ENCODE measurements around the gene KCNF1. TPM values are rescaled to one million over a fixed set of nuclear protein-coding genes. Genes with fewer than 3 reads are reported as not detected.

KCNF1 gene
- total RNA-seq, 2 donors from 2014 or later, result not detected

DNA sequence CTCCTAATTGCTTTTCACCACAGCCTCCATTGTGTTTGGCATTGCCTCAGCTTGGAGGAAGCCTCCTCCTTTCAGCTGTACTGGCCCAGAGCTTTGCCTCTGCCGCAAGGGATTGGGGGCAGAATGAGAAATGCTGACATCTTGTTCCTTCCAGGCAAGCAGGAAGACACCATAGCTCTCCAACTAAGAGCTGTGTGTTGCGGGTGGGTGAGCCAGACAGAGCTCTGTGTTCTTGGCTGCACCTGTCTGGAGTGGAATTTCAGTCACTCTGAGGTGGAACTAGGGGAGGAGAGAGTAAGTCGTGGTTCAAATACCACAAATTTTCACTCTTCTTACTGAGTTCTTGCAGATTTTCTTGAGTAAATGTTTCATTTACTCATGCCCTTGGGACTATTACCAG is 36.6 kb upstream of the KCNF1 start:
- Mint-ChIP-seq H3K36me3 (no peaks in the 10 kb centered on the region), H3K4me3 (no peak overlapping the region), H3K27me3 (peaks cover 0 to 11% of the 10 kb centered on the region in 2 donors), H3K4me1 (ENCODE audit: low read depth in 2 of 2) (peaks cover 0 to 2% of the 10 kb centered on the region in 2 donors), H3K9me3 (no peaks in the 10 kb centered on the region), H3K27ac (no peak overlapping the region)
- no peak for DNase-seq (ENCODE audit: low spot score)
- no peak for ATAC-seq

DNA sequence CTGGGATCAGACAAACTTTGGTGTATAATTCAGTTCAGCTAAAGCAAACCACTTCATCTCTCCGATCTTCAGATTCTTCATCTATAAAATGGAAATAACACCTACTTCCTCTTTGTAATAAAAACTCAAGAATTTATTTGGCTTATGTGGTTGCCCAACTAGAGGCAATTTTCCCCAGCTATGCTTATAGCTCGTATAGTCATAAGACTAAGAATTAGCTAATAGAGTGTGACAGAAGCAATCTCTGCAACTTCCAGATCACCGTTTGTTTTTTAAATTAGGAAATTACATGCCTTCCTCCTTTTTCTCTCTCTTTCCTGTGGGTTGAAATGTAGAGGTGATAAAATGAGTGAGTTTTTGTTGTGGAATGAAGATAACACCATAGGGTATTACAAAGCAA is 35.3 kb upstream of the KCNF1 start:
- ATAC-seq, result no peak
- no peaks in the 10 kb centered on the region for H3K9me3 Mint-ChIP-seq
- peaks cover 0 to 11% of the 10 kb centered on the region in 2 donors for H3K27me3 Mint-ChIP-seq
- H3K4me1 Mint-ChIP-seq (ENCODE audit: low read depth in 2 of 2), result peaks cover 0 to 2% of the 10 kb centered on the region in 2 donors
- no peak for DNase-seq (ENCODE audit: low spot score)
- H3K36me3 Mint-ChIP-seq, result no peaks in the 10 kb centered on the region
- no peak overlapping the region for H3K27ac Mint-ChIP-seq
- H3K4me3 Mint-ChIP-seq, result no peak overlapping the region

DNA sequence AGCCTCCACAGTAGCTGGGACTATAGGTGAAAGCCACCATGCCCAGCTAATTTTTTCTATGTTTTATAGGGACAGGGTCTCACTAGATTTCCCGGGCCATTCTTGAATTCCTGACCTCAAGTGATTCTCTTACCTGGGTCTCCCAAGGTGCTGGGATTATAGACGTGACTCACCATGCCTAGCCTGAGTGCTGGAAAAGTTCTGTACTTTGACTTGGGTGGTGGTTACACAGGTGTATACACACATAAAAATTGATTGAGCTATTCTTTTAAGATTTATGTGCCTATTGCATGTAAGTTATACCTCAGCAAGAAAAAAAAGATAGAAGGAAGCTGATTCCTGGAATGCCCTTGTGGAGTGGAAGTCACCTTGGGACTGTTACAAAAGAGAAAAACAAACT is 34.8 kb upstream of the KCNF1 start:
- H3K27me3 Mint-ChIP-seq, result peaks cover 0 to 11% of the 10 kb centered on the region in 2 donors
- H3K4me3 Mint-ChIP-seq, result no peak overlapping the region

DNA sequence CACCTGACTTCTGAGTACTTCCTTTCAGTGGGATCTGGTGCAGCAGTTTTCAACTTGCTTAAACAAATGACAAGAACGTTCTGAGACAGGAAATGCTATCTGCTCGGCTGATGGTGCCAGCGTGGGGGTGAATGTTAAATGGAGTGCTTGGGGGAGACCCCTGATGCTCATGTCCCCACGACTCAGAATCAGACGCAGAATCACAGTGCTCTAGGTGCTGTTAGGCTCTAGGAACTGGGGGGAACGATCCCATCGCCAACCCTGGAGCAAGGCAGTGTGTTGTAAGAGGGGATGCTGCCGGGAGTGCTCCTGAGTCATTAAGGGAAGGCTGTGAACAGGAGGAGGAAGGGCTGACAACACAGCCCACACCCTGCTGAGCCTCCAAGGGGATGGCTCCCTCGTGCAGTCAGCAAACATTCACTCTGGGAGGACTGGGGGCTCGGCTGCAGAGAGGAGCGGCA is 34.1 kb upstream of the KCNF1 start:
- H3K4me1 Mint-ChIP-seq (ENCODE audit: low read depth in 2 of 2), result peaks cover 0 to 2% of the 10 kb centered on the region in 2 donors
- peaks cover 0 to 9% of the 10 kb centered on the region in 2 donors for H3K27me3 Mint-ChIP-seq
- no peaks in the 10 kb centered on the region for H3K9me3 Mint-ChIP-seq
- no peak overlapping the region for H3K27ac Mint-ChIP-seq
- ATAC-seq, result no peak
- no peak overlapping the region for H3K4me3 Mint-ChIP-seq
- no peaks in the 10 kb centered on the region for H3K36me3 Mint-ChIP-seq
- DNase-seq (ENCODE audit: low spot score), result no peak

More for the DNA sequence above, 34.8 kb upstream of the KCNF1 start:
- no peaks in the 10 kb centered on the region for H3K36me3 Mint-ChIP-seq
- H3K27ac Mint-ChIP-seq, result no peak overlapping the region
- no peaks in the 10 kb centered on the region for H3K9me3 Mint-ChIP-seq
- ATAC-seq, result no peak
- no peak for DNase-seq (ENCODE audit: low spot score)
- H3K4me1 Mint-ChIP-seq (ENCODE audit: low read depth in 2 of 2), result peaks cover 0 to 2% of the 10 kb centered on the region in 2 donors

DNA sequence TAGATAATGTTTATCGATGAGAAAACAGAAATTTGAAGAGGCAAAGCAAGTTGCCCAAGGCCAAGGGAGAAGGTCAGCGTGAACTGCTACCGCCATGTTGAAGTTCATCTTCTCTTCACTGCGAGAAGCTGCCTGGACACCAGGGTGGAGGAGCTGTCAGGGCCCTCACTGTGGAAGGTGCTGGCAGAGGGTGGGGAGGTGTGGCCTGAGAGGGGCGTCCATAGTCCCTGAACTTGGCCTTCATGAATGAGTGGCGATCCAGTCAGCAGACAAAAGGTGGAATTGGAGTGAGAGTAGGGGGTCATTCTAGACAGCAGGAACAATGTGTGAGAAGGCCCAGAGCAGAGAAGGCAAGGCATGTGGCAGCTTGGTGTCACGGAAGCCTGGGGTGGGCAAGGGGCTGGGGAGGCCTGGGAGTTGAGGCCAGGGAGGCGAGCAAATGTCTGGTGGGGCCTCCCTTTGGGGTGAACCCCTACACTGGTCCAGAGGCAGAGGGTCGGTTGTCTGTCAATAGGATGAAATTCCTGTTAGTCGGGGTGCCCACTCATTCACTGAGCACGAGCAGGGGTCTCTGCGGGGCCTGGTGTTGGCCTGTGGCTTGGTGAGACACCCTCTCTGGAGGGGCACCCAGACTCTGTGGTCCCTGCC is 33.3 kb upstream of the KCNF1 start:
- Mint-ChIP-seq H3K4me1 (ENCODE audit: low read depth in 2 of 2) (peaks cover 0 to 2% of the 10 kb centered on the region in 2 donors), H3K4me3 (no peak overlapping the region), H3K27me3 (peaks cover 0 to 9% of the 10 kb centered on the region in 2 donors), H3K9me3 (no peaks in the 10 kb centered on the region), H3K27ac (no peak overlapping the region), H3K36me3 (no peaks in the 10 kb centered on the region)
- DNase-seq (ENCODE audit: low spot score), result no peak
- no peak for ATAC-seq

DNA sequence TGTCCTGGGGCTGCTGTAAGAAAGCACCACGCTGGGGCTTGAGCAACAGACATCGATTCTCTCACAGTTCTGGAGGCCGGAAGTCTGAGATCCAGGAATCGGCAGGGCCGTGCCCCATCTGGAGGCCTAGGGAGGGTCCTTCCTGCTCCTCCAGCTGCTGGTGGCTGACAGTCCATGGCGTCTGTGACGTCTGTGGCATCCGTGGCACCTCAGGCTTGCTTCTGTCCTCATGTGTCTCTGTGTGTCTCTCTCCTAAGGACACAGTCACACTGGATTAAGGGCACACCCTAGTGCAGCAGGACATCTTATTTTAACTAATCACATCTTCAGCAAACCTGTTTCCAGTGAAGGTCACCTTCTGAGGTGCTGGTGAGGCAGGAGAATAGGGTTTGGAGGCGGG is 32.6 kb upstream of the KCNF1 start:
- H3K9me3 Mint-ChIP-seq, result no peaks in the 10 kb centered on the region
- DNase-seq (ENCODE audit: low spot score) (no peak), ATAC-seq (no peak)
- H3K27ac Mint-ChIP-seq, result no peak overlapping the region
- peaks cover 0 to 12% of the 10 kb centered on the region in 2 donors for H3K27me3 Mint-ChIP-seq
- no peaks in the 10 kb centered on the region for H3K36me3 Mint-ChIP-seq
- no peak overlapping the region for H3K4me3 Mint-ChIP-seq
- peaks cover 0 to 2% of the 10 kb centered on the region in 2 donors for H3K4me1 Mint-ChIP-seq (ENCODE audit: low read depth in 2 of 2)

DNA sequence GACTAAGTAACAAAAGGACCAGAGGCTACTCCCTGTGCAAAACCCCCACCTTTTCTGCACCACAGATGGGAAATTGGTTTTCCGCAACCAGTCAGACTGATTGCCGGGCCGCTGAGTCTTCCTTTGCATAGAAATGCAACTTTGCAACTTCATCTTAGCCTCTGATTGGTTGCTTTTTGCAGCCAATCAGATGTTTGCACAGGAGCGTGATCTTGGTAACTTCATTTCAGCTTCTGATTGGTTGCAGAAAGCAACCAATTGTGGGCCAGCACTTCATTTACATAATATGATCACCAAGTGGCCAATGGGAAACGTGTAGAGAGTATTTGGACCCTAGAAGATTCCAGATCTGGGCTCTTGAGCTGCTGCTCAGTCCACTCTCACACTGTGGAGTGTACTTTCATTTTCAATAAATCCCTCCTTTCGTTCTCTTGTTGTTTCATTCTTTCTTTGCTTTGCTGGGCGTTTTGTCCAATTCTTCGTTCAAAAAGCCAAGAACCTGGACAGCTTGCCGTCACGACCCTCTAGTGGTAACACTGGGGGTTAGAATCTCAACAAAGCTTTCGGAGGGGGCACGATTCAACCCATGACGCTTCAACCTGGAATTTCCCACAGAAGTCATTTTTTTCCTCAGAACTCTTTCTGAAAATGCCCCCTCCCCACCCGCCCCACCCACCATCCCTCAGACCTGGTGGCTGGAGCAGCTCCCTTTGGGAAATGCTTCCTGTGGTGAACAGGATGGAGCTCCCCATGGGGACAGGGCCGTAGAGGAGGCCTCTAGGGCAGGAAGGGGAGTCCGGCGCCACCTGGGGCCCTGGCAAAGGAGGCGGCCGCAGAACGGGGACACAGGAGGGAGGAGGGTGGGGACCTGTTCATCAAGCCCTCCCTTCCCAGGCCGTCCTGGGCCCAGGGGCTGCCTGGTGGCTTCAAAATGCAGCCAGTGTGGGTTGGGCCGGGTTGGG is 31.8 kb upstream of the KCNF1 start:
- no peak for ATAC-seq
- no peak for DNase-seq (ENCODE audit: low spot score)
- Mint-ChIP-seq H3K4me1 (ENCODE audit: low read depth in 2 of 2) (peaks cover 0 to 2% of the 10 kb centered on the region in 2 donors), H3K9me3 (no peaks in the 10 kb centered on the region), H3K27ac (no peak overlapping the region), H3K36me3 (no peaks in the 10 kb centered on the region), H3K4me3 (no peak overlapping the region), H3K27me3 (peaks cover 0 to 12% of the 10 kb centered on the region in 2 donors)

DNA sequence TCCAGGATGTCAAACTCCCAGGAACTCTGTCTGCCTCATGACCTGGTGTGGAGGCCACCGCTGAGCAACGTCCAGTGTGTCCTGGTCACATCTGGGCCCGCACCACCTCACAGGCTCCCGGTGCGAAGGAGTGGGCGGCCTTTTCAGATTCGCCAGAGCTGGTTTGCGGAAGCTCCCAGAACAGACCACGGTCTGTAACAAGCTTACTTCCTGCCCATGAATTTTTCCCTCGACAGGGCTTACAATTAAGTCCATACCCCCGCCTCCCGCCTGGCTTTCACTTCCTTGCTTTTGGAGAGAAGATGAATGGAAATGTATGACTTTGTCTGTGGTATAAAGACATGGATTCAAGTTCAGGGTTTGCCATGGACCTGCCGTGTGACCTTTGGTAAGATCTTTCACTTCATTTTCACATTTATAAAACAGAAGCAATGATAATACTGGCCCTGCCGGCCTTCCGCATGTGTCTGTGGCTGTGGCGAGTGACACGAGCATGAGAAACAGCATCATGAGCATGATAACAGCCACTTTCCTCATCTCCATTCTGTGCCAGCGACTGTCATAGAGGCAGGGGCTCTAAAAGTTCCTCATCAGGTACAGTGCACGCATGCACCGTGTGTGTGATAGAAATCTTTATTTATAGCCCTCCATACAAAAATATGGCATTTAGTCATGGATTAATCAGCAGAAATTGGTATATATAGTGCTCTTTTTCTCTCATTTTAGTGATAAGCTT is 31.0 kb upstream of the KCNF1 start:
- H3K27me3 Mint-ChIP-seq, result peaks cover 0 to 8% of the 10 kb centered on the region in 2 donors
- H3K4me3 Mint-ChIP-seq, result no peak overlapping the region
- no peak for ATAC-seq
- peaks cover 0 to 2% of the 10 kb centered on the region in 2 donors for H3K4me1 Mint-ChIP-seq (ENCODE audit: low read depth in 2 of 2)
- DNase-seq (ENCODE audit: low spot score), result no peak
- no peak overlapping the region for H3K27ac Mint-ChIP-seq
- no peaks in the 10 kb centered on the region for H3K9me3 Mint-ChIP-seq
- H3K36me3 Mint-ChIP-seq, result no peaks in the 10 kb centered on the region

DNA sequence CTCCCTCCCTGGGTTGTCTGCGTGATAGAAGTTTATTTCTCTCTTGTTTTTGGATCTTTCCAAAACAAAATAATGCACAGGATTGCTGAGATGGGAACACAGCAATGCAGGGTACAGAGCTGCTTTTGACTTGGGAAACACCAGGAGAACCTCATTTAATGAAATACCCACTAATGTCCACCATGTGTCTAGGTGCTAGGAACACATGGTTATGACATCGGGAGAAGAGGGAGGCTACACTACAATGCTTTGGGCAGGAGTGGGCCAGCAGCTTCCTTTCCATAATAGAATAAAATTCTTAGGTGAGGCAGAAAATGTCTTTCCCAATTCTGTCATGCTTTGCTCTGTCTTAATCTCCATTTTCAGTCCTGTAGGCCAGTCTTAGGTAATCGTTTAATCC is 29.2 kb upstream of the KCNF1 start:
- H3K27me3 Mint-ChIP-seq, result peaks cover 0 to 6% of the 10 kb centered on the region in 2 donors
- no peak for ATAC-seq
- H3K4me3 Mint-ChIP-seq, result no peak overlapping the region
- H3K4me1 Mint-ChIP-seq (ENCODE audit: low read depth in 2 of 2), result peaks cover 0 to 1% of the 10 kb centered on the region in 2 donors
- H3K9me3 Mint-ChIP-seq, result no peaks in the 10 kb centered on the region
- H3K27ac Mint-ChIP-seq, result no peak overlapping the region
- no peaks in the 10 kb centered on the region for H3K36me3 Mint-ChIP-seq
- DNase-seq (ENCODE audit: low spot score), result no peak

DNA sequence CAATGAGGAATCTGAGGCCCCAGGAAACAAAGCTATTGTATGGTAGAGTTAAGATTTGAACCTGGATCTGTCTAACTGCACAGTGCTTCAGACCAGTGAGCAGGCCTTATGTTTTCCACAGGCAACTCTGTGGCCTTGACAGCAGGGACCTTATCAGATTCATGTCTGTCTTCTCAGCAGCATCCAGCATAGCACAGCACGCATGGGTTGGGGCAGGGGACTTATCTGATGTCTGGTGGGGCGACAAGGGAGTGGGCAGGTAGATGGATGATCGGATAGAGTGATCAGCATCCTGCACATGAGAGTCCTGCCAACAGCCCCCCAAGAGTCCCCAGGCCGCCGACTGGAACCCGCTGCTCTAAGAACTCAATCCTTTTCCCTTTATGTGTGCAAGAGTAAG is 28.7 kb upstream of the KCNF1 start:
- H3K27me3 Mint-ChIP-seq, result peaks cover 0 to 5% of the 10 kb centered on the region in 2 donors
- H3K27ac Mint-ChIP-seq, result no peak overlapping the region
- H3K4me3 Mint-ChIP-seq, result no peak overlapping the region
- no peaks in the 10 kb centered on the region for H3K9me3 Mint-ChIP-seq
- no peak for ATAC-seq
- DNase-seq (ENCODE audit: low spot score), result no peak
- no peaks in the 10 kb centered on the region for H3K4me1 Mint-ChIP-seq (ENCODE audit: low read depth in 2 of 2)
- no peaks in the 10 kb centered on the region for H3K36me3 Mint-ChIP-seq

DNA sequence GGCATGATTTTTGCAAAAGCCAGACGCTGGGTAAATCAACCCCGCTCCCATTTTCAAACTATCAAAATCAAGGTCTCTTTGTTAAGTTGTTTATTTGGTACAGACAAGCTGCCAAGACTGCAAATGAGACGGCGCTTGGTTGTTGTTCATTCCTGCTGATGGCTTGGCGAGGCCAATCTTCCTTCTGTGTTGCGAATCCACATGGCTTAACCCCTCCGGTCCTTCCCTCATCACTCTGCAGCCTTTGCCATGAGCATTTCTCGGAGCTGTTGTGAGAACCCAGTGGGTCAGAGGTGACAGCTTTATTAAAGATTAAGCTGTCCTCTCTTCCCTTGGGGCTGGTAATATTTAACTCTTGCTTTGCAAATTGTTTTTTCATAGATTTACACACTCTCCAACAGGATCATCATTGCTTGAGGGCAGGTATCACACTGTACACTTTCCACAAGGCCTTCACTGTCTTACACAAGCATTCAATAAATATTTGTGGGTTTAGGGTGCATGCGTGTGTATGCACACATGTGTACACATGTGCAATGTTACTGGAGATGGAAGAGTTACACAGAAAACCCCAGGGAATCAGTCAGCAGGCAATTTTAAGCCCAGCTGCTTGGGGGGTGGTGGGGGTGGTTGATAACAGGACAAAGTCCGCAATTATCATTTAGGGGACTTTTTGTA is 27.8 kb upstream of the KCNF1 start:
- Mint-ChIP-seq H3K9me3 (no peaks in the 10 kb centered on the region), H3K27me3 (peaks cover 6 to 10% of the 10 kb centered on the region in 2 donors), H3K27ac (no peak overlapping the region), H3K4me3 (no peak overlapping the region), H3K36me3 (no peaks in the 10 kb centered on the region), H3K4me1 (ENCODE audit: low read depth in 2 of 2) (no peaks in the 10 kb centered on the region)
- no peak for ATAC-seq
- DNase-seq (ENCODE audit: low spot score), result no peak

DNA sequence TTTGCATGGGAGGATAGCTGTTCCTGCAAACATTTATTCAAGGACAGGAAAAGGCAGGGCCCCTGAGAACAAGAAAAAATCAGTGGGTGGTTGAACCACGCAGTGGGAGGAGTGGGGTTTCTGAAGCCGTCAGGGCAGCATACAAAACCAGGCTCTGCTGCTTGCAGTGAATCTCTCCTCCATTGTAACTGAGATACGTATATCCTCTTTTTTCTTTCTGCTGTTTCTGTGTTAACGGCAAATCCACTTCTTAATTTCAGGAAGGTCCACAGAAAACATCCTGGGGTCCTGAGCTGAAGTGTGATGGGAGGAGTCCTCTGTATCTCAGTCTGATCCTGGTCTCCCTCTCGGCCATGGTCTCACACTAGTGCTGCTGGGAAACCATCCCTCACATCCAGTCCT is 27.2 kb upstream of the KCNF1 start:
- H3K4me3 Mint-ChIP-seq, result no peak overlapping the region
- peaks cover 13 to 14% of the 10 kb centered on the region in 2 donors for H3K27me3 Mint-ChIP-seq

More for the DNA sequence above, 27.2 kb upstream of the KCNF1 start:
- Mint-ChIP-seq H3K27ac (no peak overlapping the region), H3K36me3 (no peaks in the 10 kb centered on the region), H3K4me1 (ENCODE audit: low read depth in 2 of 2) (no peaks in the 10 kb centered on the region), H3K9me3 (no peaks in the 10 kb centered on the region)
- ATAC-seq, result no peak
- DNase-seq (ENCODE audit: low spot score), result no peak
